IPS-18a (cell line): ENCODE measurements around the gene FAM72C.
"Not testable (repeated sequence)": the region's sequence is repeated elsewhere in the genome, so short reads cannot be mapped to it uniquely, and the experiment has no call there.

Experiments
- H3K27ac ChIP-seq: one replicate; pipeline ENCODE4 v1.5.1; 2013; ENCODE audit warnings: low read length
- H3K27me3 ChIP-seq: one replicate; pipeline ENCODE4 v1.6.1; 2013; ENCODE audit warnings: mild to moderate bottlenecking, low read length; ENCODE audit not compliant: control insufficient read depth, insufficient read depth
- H3K36me3 ChIP-seq: one replicate; pipeline ENCODE4 v1.6.1; 2013; ENCODE audit warnings: low read depth, low read length; ENCODE audit not compliant: control insufficient read depth
- H3K4me1 ChIP-seq: one replicate; pipeline ENCODE4 v1.6.1; 2013; ENCODE audit warnings: low read depth, low read length; ENCODE audit not compliant: control insufficient read depth
- H3K4me3 ChIP-seq: one replicate; pipeline ENCODE4 v1.5.1; 2013; ENCODE audit warnings: low read length
- H3K9ac ChIP-seq: one replicate; pipeline ENCODE4 v1.6.1; 2013; ENCODE audit warnings: mild to moderate bottlenecking, low read length, moderate library complexity
- H3K9me3 ChIP-seq: one replicate; pipeline ENCODE4 v1.6.1; 2013; ENCODE audit warnings: low read depth, low read length; ENCODE audit not compliant: control insufficient read depth

FAM72C gene

GRCh38 chr1:143942238-143942860 lies 29.4 kb downstream of the FAM72C start:
- H3K4me1 ChIP-seq, H3K9ac ChIP-seq, H3K4me3 ChIP-seq, H3K27me3 ChIP-seq, H3K9me3 ChIP-seq, H3K36me3 ChIP-seq, H3K27ac ChIP-seq: not testable (repeated sequence)

GRCh38 chr1:143939666-143940065 lies 32.1 kb downstream of the FAM72C start:
- H3K9ac ChIP-seq, H3K9me3 ChIP-seq, H3K4me3 ChIP-seq, H3K36me3 ChIP-seq, H3K27me3 ChIP-seq, H3K27ac ChIP-seq, H3K4me1 ChIP-seq: not testable (repeated sequence)

- not testable (repeated sequence) for H3K27ac ChIP-seq, H3K9ac ChIP-seq, H3K9me3 ChIP-seq, H3K4me3 ChIP-seq, H3K4me1 ChIP-seq, H3K36me3 ChIP-seq, H3K27me3 ChIP-seq
These were observed 32.9 kb downstream of the FAM72C start for GRCh38 chr1:143938922-143939321.

GRCh38 chr1:143936457-143937115 lies 35.2 kb downstream of the FAM72C start:
- H3K4me1 ChIP-seq, H3K9ac ChIP-seq, H3K27me3 ChIP-seq, H3K9me3 ChIP-seq, H3K27ac ChIP-seq, H3K4me3 ChIP-seq, H3K36me3 ChIP-seq: not testable (repeated sequence)

- not testable (repeated sequence) for H3K9ac ChIP-seq, H3K4me3 ChIP-seq, H3K9me3 ChIP-seq, H3K27ac ChIP-seq, H3K27me3 ChIP-seq, H3K36me3 ChIP-seq, H3K4me1 ChIP-seq
These were observed 52.7 kb downstream of the FAM72C start for GRCh38 chr1:143919127-143919526.

GRCh38 chr1:143918552-143918951 lies 53.2 kb downstream of the FAM72C start:
- not testable (repeated sequence) for H3K36me3 ChIP-seq

GRCh38 chr1:143913705-143914104 lies 58.1 kb downstream of the FAM72C start:
- H3K27me3 ChIP-seq, H3K4me1 ChIP-seq, H3K9ac ChIP-seq, H3K27ac ChIP-seq, H3K36me3 ChIP-seq, H3K4me3 ChIP-seq, H3K9me3 ChIP-seq: not testable (repeated sequence)

More at GRCh38 chr1:143918552-143918951, 53.2 kb downstream of the FAM72C start:
- not testable (repeated sequence) for H3K27ac ChIP-seq, H3K9ac ChIP-seq, H3K9me3 ChIP-seq, H3K4me1 ChIP-seq, H3K27me3 ChIP-seq, H3K4me3 ChIP-seq
